Smooth muscle cell (in vitro differentiated cells): Measurements from ENCODE around the gene SLC2A6. TPM values are rescaled to one million over a fixed set of nuclear protein-coding genes. Genes with fewer than 3 reads are reported as not detected.

Experiments
- DNase-seq: peaks from one replicate; lab custom pipeline; 2025; ENCODE audit not compliant: unreplicated experiment; lab: John Stamatoyannopoulos, UW
- H2AFZ ChIP-seq: fragments of 200-600 bp; sonication (generic); 2 replicates; pipeline ENCODE4 v1.6.0; 2016; ENCODE audit warnings: antibody characterized with exemption, low read depth, mild to moderate bottlenecking
- H3F3A ChIP-seq: fragments of 200-600 bp; sonication (generic); 2 replicates; pipeline ENCODE4 v1.6.0; 2017; ENCODE audit warnings: antibody characterized with exemption, low read depth
- H3K27ac ChIP-seq: fragments of 200-600 bp; sonication (generic); 2 replicates; pipeline ENCODE4 v1.5.1; 2016; ENCODE audit warnings: low read depth, mild to moderate bottlenecking
- H3K27me3 ChIP-seq: fragments of 200-600 bp; sonication (generic); 2 replicates; pipeline ENCODE4 v1.6.1; 2016; ENCODE audit warnings: low read depth, mild to moderate bottlenecking
- H3K36me3 ChIP-seq: fragments of 200-600 bp; sonication (generic); 2 replicates; pipeline ENCODE4 v1.5.1; 2016; ENCODE audit warnings: low read depth
- H3K4me1 ChIP-seq: fragments of 200-600 bp; sonication (generic); 2 replicates; pipeline ENCODE4 v1.5.1; 2016; ENCODE audit warnings: low read depth
- H3K4me2 ChIP-seq: fragments of 200-600 bp; sonication (generic); 2 replicates; pipeline ENCODE4 v1.6.0; 2016; ENCODE audit warnings: mild to moderate bottlenecking
- H3K4me3 ChIP-seq: fragments of 200-600 bp; sonication (generic); 2 replicates; pipeline ENCODE4 v1.5.1; 2016; ENCODE audit warnings: mild to moderate bottlenecking
- H3K79me2 ChIP-seq: fragments of 200-600 bp; sonication (generic); 2 replicates; pipeline ENCODE4 v1.6.0; 2016; ENCODE audit warnings: low read depth, mild to moderate bottlenecking
- H3K9ac ChIP-seq: fragments of 200-600 bp; sonication (generic); 2 replicates; pipeline ENCODE4 v1.6.0; 2016; ENCODE audit warnings: low read depth
- H3K9me3 ChIP-seq: fragments of 200-600 bp; sonication (generic); replicated peaks from 2 replicates; pipeline ENCODE4 v1.5.1; 2016; ENCODE audit warnings: low read depth
- H4K20me1 ChIP-seq: fragments of 200-600 bp; sonication (generic); 2 replicates; pipeline ENCODE4 v1.6.0; 2016; ENCODE audit warnings: low read depth
- WGBS: methylation state at CpG from one replicate; pipeline ENCODE4 v1.1.7; 2016; ENCODE audit warnings: low lambda C conversion rate; 5-methylcytosine and 5-hydroxymethylcytosine counted together
- polyA plus RNA-seq: library from polyadenylated mRNA; unstranded; fragments of >200 nt; fragmentation: Nextera tagmentation; extraction: Ambion mirVana; gene quantifications from 2 replicates; pipeline ENCODE4 v1.2.1, GENCODE V29; 2016
- total RNA-seq: library from RNA; depleted of rRNA; stranded (reverse); fragments of >200 nt; gene quantifications from 2 replicates; pipeline ENCODE4 v1.2.3, GENCODE V29; 2014
- TF ChIP-seq, protein P1 (sequence below): fragments of 200-600 bp; sonication (generic); IDR thresholded peaks from 2 replicates; pipeline ENCODE4 v1.5.1; 2017; ENCODE audit warnings: borderline replicate concordance, mild to moderate bottlenecking, antibody characterized with exemption; ENCODE audit not compliant: insufficient read depth, poor library complexity, severe bottlenecking

Gene SLC2A6
- total and polyA plus RNA-seq, 2 experiments from 2014 or later = 13.8 to 21.0 TPM

DNA sequence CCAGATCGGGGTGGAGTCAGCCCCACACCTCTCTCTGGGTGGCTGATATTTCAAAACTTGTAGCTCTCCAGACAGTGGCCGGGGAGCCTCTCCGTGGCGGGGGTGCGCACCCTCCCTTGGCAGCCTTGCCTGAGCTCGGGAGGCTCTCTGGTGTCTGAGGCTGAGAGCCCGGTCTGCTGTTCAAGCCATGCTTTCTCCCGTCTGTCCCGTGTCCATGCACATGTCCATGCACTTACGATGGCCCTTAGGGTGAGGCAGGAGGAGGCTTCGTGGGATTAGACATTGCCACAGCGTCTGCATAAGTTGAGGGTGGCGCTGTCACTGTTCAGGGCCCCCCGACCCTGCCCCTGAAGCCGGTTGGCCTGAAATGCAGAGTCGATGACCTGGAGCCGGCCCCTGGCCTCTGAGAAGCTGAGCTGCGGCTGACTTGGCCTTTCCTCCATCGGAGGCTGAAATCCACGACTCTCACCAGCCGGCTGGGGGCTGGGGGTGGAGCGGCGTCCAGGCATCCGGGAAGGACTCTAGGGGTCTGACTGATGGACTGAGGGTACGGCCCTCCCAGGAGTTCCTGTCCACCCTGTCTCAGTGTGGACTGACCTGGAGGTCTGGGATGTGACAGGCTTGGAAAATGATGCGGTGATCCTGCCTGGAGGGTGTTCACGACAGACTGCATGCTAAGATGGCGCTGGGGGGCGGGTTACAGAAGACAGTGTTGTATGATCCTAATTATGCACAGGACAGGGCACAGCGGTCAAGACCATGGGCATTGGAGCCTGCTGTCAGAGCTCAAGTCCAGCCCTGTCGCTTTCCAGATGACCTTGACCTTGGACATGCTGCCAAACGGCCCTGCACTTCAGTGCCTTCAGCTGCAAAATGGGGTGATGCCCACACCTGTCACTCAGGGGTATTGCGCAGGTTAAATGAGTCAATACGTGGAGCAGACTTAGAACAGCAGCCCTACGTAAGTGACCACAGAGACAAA, 18.3 kb upstream of the SLC2A6 start:
- no peaks in the 10 kb centered on the region for H3K79me2 ChIP-seq
- H3K4me2 ChIP-seq = no peak overlapping the region
- H3K9ac ChIP-seq = no peak overlapping the region
- H3K27me3 ChIP-seq = no peaks in the 10 kb centered on the region
- WGBS = 90% methylated on average over 35 of the region's 35 CpGs
- TF ChIP-seq, protein P1, sequence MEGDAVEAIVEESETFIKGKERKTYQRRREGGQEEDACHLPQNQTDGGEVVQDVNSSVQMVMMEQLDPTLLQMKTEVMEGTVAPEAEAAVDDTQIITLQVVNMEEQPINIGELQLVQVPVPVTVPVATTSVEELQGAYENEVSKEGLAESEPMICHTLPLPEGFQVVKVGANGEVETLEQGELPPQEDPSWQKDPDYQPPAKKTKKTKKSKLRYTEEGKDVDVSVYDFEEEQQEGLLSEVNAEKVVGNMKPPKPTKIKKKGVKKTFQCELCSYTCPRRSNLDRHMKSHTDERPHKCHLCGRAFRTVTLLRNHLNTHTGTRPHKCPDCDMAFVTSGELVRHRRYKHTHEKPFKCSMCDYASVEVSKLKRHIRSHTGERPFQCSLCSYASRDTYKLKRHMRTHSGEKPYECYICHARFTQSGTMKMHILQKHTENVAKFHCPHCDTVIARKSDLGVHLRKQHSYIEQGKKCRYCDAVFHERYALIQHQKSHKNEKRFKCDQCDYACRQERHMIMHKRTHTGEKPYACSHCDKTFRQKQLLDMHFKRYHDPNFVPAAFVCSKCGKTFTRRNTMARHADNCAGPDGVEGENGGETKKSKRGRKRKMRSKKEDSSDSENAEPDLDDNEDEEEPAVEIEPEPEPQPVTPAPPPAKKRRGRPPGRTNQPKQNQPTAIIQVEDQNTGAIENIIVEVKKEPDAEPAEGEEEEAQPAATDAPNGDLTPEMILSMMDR = no peak
- no peak overlapping the region for H3K4me3 ChIP-seq
- H3K27ac ChIP-seq = no peak overlapping the region
- no peaks in the 10 kb centered on the region for H4K20me1 ChIP-seq
- no peaks in the 10 kb centered on the region for H3K9me3 ChIP-seq
- H2AFZ ChIP-seq = no peak overlapping the region
- H3K36me3 ChIP-seq = no peaks in the 10 kb centered on the region
- no peaks in the 10 kb centered on the region for H3F3A ChIP-seq
- no peak for DNase-seq
- no peaks in the 10 kb centered on the region for H3K4me1 ChIP-seq

DNA sequence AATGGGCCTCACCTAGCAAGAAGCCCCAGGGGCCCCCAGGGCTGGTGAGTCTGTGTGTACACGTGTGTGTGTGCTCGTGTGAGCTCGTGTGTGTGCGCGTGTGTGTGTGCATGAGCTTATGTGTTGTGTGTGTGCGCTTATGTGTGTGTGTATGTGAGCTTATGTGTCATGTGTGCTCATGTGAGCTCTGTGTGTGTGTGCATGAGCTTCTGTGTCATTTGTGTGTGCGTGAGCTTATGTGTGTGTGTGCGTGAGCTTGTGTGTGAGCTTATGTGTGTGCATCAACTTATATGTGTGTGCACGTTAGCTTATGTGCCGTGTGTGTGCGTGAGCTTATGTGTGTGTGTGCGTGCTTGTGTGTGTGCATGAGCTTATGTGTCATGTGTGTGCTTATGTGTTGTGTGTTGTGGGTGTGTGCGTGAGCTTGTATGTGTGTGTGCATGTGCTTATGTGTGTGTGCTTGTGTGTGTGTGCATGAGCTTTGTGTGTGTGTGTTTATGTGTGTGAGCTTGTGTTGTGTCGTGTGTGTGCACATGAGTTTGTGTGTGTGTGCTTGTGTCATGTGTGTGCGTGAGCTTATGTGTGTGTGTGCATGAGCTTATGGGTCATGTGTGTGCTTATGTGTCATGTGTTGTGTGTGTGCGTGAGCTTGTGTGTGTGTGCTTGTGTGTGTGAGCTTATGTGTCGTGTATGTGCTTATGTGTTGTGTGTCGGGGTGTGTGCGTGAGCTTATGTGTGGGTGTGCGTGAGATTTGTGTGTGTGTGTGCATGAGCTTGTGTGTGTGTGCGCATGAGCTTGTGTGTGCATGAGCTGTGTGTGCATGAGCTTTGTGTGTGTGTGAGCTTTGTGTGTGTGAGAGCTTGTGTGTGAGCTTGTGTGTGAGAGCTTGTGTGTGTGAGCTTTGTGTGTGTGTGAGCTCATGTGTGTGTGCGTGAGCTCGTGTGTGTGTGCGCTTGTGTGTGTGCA, 16.7 kb upstream of the SLC2A6 start:
- H3K27me3 ChIP-seq = no peaks in the 10 kb centered on the region

DNA sequence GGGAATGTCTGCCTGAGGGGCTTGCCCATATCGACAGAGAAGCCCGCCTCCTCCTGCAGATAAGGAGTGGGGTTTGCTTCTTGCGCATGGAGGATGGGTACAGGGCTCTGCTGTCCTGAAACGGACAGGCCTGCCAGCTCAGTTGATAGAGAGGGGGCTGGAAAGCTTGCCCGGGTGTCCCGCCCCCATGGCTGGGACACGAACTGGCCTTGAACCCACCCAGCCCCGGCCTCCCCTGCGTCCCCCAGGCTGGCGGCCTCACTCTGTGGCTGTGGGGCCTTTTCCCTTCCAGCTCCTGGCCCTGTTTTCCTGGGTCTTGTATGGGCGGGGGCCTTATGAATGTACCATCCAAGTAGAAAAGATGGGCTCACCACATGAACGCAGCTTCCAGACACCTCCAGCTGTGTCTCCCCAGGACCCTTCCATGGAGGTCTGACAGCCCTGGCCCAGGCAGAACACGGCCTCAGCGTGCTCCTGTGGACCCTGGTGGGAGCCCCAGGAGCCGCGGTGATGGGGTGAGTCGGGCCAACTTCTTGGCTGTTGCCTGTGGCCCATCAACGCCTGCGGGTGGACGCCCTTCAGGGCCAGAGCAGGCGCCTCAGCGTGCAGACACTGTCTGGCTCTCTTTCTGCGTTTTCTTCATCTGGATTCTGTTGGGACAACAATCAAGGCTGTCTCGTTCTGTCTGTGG, 15.9 kb upstream of the SLC2A6 start:
- Histone ChIP-seq H3K4me2 (no peak overlapping the region), H2AFZ (no peak overlapping the region), H3K9me3 (no peaks in the 10 kb centered on the region), H3K27me3 (no peaks in the 10 kb centered on the region), H3K36me3 (no peaks in the 10 kb centered on the region), H3K4me3 (no peak overlapping the region), H3K9ac (no peak overlapping the region), H4K20me1 (no peaks in the 10 kb centered on the region), H3K27ac (no peak overlapping the region), H3K4me1 (no peaks in the 10 kb centered on the region), H3K79me2 (no peaks in the 10 kb centered on the region), H3F3A (no peaks in the 10 kb centered on the region)
- DNase-seq = no peak
- WGBS = 80% methylated on average over 22 of the region's 24 CpGs
- TF ChIP-seq, protein P1 = no peak

More for the DNA sequence above, 16.7 kb upstream of the SLC2A6 start:
- H3K36me3 ChIP-seq = no peaks in the 10 kb centered on the region
- H3K4me1 ChIP-seq = no peaks in the 10 kb centered on the region
- no peaks in the 10 kb centered on the region for H3K79me2 ChIP-seq
- no peaks in the 10 kb centered on the region for H4K20me1 ChIP-seq
- H2AFZ ChIP-seq = no peak overlapping the region
- WGBS = 96% methylated on average over 24 of the region's 24 CpGs
- TF ChIP-seq, protein P1 = no peak
- no peak for DNase-seq
- no peak overlapping the region for H3K27ac ChIP-seq
- no peak overlapping the region for H3K4me2 ChIP-seq
- no peak overlapping the region for H3K4me3 ChIP-seq
- H3K9ac ChIP-seq = no peak overlapping the region
- no peaks in the 10 kb centered on the region for H3K9me3 ChIP-seq
- no peaks in the 10 kb centered on the region for H3F3A ChIP-seq
